T1000 (cell line): ENCODE results near the gene CFAP43.
"Not testable (repeated sequence)": the region's sequence is repeated elsewhere in the genome, so short reads cannot be mapped to it uniquely, and the experiment has no call there.

Source experiments
- DNase-seq: peaks from one replicate; lab custom pipeline; 2025; ENCODE audit warnings: mixed read lengths; lab: John Stamatoyannopoulos, UW

CFAP43 gene

DNA sequence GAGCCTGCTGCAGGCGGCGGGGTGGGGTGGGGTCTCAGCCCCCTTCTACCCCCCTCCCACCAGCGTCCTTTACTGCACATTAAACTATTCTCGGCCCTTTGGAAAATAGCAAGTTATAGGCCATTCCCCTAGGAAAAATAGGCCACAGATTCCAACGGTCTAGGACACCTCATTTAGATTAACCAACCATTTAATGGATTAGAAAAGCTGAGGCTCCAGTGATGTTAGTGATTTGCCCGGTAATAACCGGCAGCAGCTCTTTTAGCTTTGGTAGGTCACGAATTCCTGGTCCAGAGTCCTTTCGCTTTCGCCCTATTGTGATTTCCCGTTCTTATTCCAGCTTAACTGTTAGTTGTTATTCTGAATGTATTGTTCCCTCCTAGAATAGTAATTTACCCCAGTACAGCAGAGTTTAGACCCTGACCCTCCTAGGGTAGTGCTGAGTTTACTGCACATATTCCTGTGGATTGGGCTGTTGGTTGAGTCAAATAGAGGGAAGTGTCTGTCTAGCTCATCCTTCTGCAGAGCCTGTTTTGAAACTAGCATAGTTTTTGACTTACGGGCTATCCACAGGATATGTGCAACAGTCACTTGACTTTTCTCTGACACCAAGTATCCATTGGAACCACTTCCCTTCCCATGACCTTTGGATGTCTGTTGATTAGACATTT is 23.3 kb upstream of the CFAP43 start:
- no peak for DNase-seq

DNA sequence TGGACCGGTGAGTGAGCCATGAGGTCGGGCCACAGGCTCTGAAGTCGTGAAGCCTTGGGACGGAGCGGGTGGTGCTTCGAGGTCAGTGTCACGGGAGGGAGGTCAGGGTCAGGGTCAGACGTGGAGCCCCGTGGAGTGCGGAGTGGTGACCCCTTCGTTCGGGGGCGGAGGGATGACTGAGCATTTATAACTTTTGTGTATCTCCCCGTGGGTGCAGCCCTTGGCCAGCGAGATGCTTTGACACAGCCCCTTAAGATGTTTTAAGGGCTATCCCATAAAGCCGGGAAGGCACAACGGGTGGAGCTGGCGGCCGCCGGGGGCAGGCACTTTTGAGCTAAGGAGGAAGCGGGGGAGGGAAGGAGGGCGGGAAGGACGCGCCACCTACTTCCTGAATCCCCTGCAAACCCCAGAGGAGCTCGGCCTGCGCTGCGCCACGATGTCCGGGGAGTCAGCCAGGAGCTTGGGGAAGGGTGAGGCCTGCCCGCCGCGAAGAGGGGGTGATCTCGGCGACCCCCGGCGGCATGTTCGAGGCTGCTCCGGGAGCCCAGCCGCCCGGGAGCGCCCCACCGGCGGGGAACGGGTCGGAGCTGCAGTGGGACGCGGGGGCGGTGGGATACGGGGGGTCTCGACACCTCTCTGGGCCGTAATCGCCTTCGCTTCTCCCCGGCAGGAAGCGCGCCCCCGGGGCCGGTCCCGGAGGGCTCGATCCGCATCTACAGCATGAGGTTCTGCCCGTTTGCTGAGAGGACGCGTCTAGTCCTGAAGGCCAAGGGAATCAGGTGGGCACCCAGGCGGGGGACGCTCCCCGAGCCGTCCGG is 22.5 kb upstream of the CFAP43 start, which contains the start of gene GSTO1:
TSS of gene GSTO1 (plus strand) at position 400 of the 818 bp plus-strand sequence. CDS start at position 437, 37 bp downstream.
- peak; percentile 15 for DNase-seq

DNA sequence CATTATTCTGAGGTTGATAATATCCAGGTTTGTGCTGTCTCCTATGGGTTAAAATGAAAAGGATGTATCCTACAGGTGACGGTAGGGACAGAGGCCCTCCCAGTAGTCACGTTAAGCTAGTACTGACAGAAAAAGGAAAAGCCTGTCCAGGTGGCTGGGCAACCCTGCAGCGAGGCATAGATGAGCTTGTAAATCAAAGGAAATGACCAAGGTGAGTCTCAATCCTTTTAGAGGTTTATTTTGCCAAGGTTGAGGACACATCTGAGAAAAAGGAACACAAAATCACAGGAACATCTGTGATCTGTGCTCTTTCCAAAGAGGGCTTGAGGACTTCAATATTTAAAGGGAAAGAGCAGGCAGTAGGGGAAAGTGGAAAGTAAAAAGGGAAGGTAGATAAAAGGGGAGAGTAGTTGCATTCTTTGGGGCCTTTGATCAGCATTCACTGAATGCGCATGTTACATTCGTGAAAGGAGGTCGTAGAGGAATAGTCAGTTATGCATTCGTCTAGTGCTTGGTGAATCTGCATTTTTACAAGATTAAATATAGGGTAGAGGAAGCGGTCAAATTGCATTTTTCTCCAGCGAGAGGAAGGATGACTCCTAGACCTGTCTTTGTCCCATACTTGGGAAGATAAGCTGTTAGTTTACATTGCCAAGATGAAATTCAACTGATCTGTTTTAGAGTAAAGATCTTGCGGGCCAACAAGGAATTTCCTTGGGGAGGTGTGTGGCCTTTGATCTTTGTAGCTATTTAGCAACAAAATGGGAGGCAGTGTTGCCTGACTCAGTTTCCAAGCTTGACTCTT is 21.6 kb upstream of the CFAP43 start:
- no peak for DNase-seq

DNA sequence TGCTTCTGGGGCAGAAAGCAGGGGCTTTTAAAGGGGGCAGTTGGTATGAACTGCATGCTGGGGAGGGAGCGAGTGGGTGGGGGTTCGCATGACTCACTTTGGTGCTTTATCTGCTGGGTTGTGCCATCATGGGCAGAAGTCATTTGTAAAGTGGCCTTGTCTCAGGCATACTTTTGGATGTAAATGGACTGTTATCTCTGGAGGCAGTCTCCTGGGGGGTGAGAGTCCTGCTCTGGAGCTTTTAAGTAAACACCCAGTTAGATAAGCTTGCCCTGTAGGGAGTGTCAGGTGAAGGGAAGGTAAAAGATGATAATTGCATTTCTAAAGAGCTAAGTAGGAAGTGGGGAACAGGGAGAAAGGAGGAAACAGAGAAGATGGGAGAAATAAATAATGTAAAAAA is 20.9 kb upstream of the CFAP43 start:
- DNase-seq, result no peak

DNA sequence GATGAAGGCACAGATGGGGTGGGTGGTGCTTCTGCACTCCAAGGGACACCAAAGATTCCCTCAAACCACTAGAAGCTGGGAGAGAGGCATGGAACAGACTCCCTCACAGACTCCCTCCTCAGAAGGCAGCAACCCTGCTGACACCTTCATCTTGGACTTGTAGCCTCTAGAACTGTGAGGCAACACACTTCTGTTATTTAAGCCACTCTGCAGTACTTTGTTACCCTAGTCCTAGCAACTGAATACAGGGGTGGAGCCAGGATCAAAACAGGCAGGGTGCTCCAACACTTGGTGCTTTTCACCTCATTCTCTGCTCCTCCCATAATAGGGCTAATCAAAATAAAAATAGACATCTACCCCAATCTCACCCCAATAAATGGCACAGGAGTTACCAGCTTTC is 20.2 kb upstream of the CFAP43 start:
- DNase-seq, result no peak

DNA sequence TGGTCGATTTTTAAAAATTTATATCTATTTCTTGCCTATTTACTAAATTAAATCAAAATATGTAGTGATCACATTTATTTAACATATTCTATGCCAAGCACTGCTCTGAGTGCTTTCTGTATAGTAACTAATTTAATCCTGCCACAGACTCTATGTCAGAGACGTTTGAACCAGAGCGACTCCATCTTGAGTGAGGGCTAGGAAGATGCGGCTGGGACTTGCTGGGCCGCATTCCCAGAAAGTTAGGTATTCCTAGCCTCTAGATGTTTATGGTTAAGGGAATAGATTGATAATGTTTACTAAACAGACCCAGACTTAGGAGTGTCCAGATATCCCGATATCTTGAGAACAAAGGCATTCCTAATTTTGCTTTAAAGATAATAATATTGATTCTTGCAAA is 19.3 kb upstream of the CFAP43 start:
- DNase-seq, result no peak

DNA sequence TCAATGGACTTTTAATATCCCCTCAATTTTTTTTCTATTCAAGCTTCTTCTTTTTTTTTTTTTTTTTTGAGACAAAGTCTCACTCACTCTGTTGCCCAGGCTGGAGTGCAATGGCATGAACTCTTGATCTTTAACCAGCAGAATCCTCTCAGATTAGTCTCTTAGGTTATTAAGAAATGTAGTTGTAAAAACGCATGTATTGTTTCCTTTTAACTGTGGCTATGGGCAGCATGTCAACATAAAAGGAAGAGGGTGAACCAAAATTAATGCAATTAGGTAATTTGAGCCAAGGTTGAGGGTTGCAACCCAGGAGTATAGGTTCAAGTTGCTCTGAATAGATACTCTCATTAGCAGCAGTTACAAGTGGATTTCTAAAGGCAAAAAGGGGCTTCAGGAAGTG is 18.2 kb upstream of the CFAP43 start:
- no peak for DNase-seq

DNA sequence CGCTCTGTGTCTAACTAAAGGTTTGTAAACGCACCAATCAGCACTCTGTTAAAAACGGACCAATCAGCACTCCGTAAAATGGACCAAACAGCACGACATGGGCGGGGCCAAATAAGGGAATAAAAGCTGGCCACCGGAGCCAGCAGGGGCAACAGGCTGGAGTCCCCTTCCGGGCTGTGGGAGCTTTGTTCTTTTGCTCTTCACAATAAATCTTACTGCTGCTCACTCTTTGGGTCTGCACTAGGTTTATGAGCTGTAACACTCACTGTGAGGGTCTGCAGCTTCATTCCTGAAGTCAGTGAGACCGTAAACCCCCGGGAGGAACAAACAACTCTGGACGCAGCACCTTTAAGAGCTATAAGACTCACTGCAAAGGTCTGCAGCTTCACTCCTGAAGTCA is 16.8 kb upstream of the CFAP43 start:
- not testable (repeated sequence) for DNase-seq

DNA sequence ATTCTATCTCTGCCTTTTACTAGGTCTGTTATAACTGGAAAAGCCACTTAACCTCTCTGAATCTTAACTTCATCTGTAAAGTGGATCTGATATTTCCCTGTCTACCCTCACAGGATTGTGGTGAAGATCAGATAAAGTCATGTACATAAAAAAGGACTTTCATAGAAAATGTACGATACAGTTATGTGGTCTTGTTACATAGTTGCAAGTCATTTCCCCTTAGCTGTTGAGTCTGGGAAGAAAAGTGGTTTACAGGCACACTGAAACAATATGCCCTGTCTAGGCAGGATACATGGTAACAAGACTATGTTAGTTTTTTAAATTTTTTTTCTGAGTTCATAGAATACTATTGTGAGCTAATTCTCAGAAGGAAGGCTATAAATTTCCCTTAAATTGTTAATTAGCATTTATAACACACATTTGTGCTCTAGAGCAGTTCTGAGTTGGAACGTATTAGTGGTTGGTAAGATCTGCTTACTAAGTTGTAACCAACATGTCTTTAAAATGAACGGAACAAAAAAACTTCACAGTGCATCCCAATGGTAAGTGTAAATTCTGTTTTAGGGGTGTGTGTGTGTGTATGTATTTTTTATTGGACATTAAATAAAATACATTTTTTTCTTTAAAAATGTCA is 15.5 kb upstream of the CFAP43 start:
- no peak for DNase-seq

DNA sequence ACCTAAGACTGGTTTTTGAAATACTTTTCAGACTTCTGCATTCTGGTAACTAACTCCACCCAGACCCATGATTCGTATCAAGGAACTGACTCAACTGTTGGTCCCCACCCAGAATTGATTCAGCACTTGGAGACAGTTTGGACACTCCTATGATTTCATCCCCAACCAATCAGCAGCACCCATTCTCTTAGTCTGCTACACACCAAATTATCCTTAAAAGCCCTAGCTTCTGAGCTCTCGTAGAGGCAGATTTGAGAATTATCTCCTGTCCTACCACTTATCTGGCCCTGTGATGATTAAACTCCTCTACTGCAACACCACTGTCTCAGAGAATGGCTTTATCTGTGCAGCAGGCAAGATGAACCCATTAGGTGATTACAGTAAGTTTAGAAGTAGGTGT is 14.8 kb upstream of the CFAP43 start:
- DNase-seq, result no peak

DNA sequence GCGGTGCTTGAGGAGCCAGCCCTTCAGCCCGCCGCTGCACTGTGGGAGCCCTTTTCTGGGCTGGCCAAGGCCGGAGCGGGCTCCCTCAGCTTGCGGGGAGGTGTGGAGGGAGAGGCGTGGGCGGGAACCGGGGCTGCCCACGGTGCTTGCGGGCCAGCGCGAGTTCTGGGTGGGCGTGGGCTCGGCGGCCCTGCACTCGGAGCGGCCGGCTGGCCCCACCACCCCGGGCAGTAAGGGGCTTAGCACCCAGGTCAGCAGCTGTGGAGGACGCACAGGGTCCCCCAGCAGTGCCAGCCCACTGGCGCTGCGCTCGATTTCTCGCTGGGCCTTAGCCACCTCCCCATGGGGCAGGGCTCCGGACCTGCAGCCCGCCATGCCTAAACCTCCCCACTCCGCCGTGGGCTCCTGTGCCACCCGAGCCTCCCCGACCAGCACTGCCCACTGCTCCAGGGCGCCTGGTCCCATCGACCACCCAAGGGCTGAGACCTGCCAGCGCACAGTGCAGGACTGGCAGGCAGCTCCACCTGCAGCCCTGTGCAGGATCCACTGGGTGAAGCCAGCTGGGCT is 13.0 kb upstream of the CFAP43 start:
- DNase-seq, result no peak

DNA sequence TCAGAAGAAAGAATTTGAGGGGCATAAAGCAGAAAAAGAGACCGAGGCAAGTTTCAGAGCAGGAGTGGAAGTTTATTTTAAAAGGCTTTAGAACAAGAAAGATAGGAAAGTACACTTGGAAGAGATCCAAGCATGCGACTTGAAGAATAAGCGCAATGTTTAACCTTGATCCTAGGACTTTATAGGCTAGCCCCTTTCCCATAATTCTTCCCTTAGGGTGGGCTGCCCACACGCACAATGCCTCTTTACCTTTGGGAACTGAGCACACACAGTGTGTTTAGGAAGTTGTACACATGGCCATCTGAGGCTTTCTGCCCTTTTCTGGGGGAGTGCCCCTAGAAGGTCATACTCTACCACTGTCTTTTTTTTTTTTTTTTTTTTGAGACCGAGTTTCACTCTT is 11.3 kb upstream of the CFAP43 start:
- DNase-seq, result no peak

DNA sequence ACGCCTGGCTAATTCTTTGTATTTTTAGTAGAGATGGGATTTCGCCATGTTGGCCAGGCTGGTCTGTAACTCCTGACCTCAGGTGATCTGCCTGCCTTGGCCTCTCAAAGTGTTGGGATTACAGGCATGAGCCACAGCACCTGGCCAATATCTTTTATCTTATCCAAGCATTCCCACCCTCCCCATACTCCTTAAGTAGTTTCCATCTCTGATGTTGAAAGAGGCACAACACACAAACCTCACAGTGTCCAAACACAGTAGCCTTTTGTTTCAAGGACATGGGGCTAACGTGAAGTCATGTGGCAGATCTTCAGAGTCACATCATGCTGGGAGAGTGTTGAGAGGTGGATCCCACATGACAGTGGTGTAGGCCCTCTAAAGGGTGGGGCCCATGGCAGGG is 10.8 kb upstream of the CFAP43 start:
- not testable (repeated sequence) for DNase-seq

DNA sequence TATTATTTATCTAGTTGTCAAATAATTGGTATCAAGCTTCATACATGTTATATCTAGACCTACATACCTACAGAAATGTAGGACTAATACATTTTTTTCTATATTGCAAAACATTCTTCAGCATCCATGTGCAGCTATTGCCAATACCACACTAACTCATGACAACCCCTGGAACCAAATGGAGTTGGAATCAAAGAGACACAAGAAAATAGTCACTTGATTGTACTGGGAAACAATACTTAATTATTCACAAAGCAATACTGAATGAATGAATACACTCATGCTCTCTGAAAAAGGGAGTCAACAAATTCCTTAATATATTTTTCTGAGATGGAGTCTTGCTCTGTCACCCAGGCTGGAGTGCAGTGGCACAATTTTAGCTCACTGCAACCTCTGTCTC is 10.4 kb upstream of the CFAP43 start:
- DNase-seq, result no peak

DNA sequence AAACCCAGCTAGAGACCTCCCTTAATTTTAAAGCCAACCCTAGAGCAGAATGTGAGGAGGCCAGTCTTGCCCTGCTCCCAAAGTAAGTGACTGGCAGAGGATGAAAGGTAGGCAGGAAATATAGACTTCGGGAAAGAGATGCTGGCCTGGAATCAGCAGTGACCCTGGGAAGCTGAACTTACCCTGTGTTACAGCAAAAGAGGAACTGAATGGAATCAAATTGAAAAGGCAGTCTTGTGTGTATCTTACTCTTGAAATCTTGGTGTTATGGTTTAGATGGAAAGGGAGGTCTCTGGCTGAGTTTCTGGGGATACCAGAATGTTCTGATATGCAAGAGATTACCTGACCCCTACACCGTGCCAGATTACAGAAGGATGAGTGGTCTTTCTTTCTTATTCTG is 7.9 kb upstream of the CFAP43 start:
- DNase-seq, result no peak

DNA sequence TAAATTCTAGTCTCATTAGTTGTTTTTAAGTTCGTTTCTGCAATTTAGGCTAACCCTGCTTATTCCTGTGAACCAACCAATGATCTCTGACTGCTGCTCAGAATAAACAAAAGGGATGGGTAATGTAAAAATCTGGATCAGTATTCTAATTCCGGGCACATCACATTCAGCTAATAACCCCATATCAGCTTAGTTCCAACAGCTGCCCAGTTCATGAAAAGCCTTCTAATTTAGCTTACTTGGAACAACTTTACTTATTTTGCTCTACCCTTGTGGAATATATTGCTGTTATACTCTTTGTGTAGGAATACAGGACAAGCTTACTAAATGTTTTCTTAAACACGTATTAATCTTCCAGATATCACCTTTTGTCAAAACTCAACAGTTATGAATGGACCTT is 3.6 kb upstream of the CFAP43 start:
- DNase-seq, result no peak

DNA sequence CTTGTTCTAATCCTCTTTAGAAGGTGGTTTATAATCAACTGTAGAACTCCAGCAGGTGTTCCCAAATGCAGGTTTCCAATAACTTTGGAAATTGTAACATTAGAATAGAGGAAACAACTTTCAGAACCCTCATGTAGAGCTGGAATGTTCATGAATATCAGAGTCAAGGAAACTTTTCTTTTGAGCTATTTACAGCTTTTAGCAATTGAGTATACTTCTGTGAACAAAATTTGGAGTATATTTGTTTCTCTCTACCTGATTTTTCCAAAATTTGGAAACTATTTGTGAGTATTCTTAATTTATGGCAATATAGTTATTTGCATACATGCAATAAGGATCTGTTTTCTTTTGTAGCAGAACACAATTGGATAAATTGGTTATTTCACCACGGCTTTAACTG is 2.8 kb upstream of the CFAP43 start:
- no peak for DNase-seq

DNA sequence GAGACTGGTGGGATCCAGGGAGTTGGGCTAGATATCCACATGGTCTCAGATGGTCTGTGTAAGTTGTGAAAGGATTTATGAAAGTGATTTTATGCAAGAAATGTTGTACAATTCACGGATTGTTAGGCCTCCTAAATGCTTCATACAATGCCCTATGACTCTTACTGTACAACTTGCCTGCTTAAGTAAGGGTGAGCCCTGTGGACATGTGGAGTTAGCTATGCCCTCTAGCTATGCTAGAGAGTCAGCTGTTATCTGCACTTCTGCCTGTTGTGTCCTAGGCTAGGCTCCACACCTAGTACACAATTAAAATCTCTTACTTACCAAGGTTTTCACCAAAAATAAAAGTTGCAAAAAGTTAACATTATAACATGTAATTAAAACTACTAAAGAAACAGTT is 1.7 kb upstream of the CFAP43 start:
- DNase-seq, result no peak

DNA sequence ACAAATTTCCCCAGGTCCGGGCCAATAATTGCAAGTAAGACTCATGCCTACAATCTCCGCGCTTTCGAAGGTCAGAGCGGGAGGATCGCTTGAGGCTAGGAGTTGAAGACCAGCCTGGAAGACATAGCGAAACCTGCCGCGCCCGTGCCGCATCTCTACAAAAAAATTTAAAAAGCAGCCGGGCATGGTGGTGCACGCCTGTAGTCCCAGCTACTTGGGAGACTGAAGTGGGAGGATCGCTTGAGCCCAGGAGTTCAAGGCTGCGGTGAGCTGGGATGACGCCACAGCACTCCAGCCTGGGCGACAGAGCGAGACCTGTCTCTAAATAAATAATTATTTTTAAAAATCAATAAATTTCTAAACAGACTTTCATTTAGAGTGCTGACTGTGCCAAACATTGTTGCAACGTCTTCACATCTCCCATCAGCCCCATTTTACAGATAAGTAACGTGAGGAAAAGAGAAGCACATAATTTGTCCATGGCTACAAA is 494 bp upstream of the CFAP43 start:
- no peak for DNase-seq

DNA sequence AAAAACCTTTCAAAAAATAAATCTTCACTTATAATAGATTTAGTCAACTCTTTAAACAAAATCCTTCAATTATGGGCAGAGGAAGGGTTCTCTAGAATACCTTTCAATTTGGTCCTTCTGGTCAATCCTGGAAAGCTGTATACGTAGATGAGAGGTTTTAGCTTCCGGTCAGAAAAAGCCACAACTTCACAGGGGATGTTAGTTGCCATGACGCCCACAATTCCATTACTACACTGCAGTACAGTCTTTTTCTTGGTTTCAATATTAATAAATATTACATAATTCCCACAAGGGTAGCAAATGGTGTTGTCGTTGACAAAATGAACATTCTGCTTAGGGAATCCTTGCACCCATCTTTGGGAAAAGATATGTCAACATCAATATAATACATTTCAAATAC is 1.7 kb downstream of the CFAP43 start:
- DNase-seq, result no peak

DNA sequence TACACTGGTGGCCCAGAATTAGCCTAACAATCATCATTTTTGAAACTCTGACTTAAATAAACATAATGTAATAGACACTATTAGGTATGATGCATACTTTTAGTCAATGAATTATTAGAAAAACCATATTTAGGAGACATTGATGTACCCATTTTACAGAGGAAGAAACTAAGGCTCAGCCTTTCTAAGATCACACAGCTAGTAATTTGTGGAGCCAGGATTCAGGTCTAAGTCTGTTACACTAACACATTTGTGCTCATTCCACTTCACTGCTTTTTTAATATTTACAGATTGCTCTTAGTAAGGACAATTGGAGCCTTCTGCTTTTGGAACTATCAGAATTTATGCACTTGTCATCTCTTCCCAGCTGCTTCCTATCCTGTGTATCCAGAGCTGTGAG is 8.9 kb downstream of the CFAP43 start:
- no peak for DNase-seq

DNA sequence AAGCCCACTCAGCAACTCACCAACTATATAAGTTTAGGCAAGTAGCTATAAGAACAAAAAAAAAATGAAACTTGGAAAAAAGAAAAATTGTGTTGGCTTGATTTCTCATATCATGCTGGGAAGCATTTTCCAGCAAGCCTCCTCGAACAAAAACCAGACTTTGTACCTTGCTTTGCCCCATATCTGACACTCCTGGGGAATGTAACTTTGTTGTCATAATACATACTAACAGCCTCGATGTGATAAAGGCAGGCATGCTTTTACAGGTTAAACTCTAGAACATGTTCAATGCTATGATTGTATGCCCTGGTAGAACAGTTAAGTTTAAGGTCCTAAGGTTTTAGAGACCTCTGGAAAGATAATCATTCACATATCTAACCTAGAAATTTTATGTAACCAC is 11.6 kb downstream of the CFAP43 start:
- no peak for DNase-seq
